Measurements from ENCODE around the gene LGI4. TPM values are rescaled to one million over a fixed set of nuclear protein-coding genes. Genes with fewer than 3 reads are reported as not detected.

LGI4 gene
- total RNA-seq, 1 experiment from 2014 or later = 3.2 TPM

DNA sequence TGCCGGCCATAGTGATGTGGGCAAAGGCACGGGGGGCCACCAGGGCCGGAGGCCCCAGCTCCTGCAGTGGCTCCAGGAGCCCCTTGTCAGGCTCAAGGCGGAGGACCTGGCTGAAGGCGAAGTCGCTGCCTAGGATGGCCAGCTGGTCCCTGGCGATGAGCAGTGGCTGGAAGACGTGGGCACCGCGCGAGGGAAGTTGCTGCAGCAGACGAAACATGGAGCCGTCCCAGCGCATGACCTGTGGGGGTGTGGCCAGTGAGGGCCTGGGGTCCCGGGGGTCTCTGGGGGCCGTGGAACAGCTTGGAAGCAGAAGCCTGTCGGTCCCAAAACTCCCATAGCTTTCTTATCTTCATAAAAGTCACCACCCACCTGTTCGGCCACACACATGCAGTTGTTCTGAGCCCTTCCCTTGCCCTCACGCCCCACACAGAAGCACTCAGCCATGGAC lies 9.6 kb downstream of the LGI4 start:
- no peak overlapping the region for H3K18ac ChIP-seq (ENCODE audit: insufficient read length, low read depth, low read length)
- no peak overlapping the region for H4K91ac ChIP-seq (ENCODE audit: insufficient read length, low read depth, low read length)
- H3K4me1 Mint-ChIP-seq = peaks cover 21 to 26% of the 10 kb centered on the region in 2 experiments; a peak in 3 of 4 replicates
- no peak overlapping the region for H3K14ac ChIP-seq (ENCODE audit: insufficient read depth, low read length)
- TF ChIP-seq, protein P1, sequence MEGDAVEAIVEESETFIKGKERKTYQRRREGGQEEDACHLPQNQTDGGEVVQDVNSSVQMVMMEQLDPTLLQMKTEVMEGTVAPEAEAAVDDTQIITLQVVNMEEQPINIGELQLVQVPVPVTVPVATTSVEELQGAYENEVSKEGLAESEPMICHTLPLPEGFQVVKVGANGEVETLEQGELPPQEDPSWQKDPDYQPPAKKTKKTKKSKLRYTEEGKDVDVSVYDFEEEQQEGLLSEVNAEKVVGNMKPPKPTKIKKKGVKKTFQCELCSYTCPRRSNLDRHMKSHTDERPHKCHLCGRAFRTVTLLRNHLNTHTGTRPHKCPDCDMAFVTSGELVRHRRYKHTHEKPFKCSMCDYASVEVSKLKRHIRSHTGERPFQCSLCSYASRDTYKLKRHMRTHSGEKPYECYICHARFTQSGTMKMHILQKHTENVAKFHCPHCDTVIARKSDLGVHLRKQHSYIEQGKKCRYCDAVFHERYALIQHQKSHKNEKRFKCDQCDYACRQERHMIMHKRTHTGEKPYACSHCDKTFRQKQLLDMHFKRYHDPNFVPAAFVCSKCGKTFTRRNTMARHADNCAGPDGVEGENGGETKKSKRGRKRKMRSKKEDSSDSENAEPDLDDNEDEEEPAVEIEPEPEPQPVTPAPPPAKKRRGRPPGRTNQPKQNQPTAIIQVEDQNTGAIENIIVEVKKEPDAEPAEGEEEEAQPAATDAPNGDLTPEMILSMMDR (conservative IDR thresholded peaks at IDR 0.05) = no peak
- H2BK120ac ChIP-seq (ENCODE audit: low read depth, low read length, poor library complexity, severe bottlenecking) = no peak overlapping the region
- no peak overlapping the region for H2AK5ac ChIP-seq (ENCODE audit: insufficient read length, low read length)
- H3K4me1 ChIP-seq (ENCODE audit: insufficient read depth, low read length) = no peaks in the 10 kb centered on the region; the same call in 1 of the 2 replicates
- H3K23ac ChIP-seq (ENCODE audit: insufficient read length, low read depth, low read length) = no peak overlapping the region
- no peak overlapping the region for H4K8ac ChIP-seq (replicated peaks; ENCODE audit: insufficient read length, low read depth, low read length)
- no peak overlapping the region for H2AFZ ChIP-seq (ENCODE audit: low read length)
- H3K27ac ChIP-seq (ENCODE audit: insufficient read length, low read depth, low read length) = no peak overlapping the region
- no peaks in the 10 kb centered on the region for H3K9me3 Mint-ChIP-seq
- H3K23me2 ChIP-seq (ENCODE audit: insufficient read length, low read depth, low read length, poor library complexity, severe bottlenecking) = no peaks in the 10 kb centered on the region
- H3K79me1 ChIP-seq (ENCODE audit: insufficient read depth, low read depth, low read length, poor library complexity, severe bottlenecking) = no peaks in the 10 kb centered on the region
- H3K27me3 Mint-ChIP-seq (ENCODE audit: low read depth) = peaks cover 9% of the 10 kb centered on the region
- no peaks in the 10 kb centered on the region for H3K9me3 ChIP-seq (ENCODE audit: control insufficient read depth, low read depth, low read length)
- H3K4me2 ChIP-seq (ENCODE audit: insufficient read depth, insufficient read length, low read length) = no peak overlapping the region
- no peak overlapping the region for H3T11ph ChIP-seq (ENCODE audit: low read length)
- no peak overlapping the region for H4K5ac ChIP-seq (ENCODE audit: insufficient read length, low read depth, low read length)
- DNase-seq = no peak
- no peaks in the 10 kb centered on the region for H3K27me3 ChIP-seq (ENCODE audit: insufficient read depth, low read length)
- H3K79me2 ChIP-seq (ENCODE audit: insufficient read depth, low read length) = no peaks in the 10 kb centered on the region
- no peak overlapping the region for H3K9ac ChIP-seq (ENCODE audit: extremely low read depth, insufficient read length, low read length)
- H3K4me3 Mint-ChIP-seq = no peak overlapping the region
- H2BK5ac ChIP-seq (ENCODE audit: insufficient read length, low read length) = no peak overlapping the region
- H4K20me1 ChIP-seq (ENCODE audit: control insufficient read depth, insufficient read depth, insufficient read length) = no peaks in the 10 kb centered on the region
- no peak overlapping the region for H2BK12ac ChIP-seq (ENCODE audit: insufficient read length, low read depth, low read length)
- no peak overlapping the region for H3K56ac ChIP-seq (ENCODE audit: insufficient read length, low read depth, low read length)
- H3K27ac Mint-ChIP-seq = 0 out of 7 replicates have a peak overlapping the region, but pooled peaks of 1 of the 3 experiments have one; percentile 54
- no peak overlapping the region for H3K4ac ChIP-seq (ENCODE audit: low read depth, low read length)
- H3K36me3 Mint-ChIP-seq (ENCODE audit: insufficient read depth in 1 of 3, low read depth in 3 of 3) = no peaks in the 10 kb centered on the region
- no peak overlapping the region for H2BK15ac ChIP-seq (ENCODE audit: low read depth, low read length)
- no CpG with 5 or more reads among the region's 19 CpGs for WGBS (ENCODE audit: extremely low coverage, insufficient read length, low lambda C conversion rate)
- H2BK20ac ChIP-seq (ENCODE audit: low read depth, low read length, poor library complexity, severe bottlenecking) = no peak overlapping the region
